HG03103 (cell line): Measurements from ENCODE around the gene GABRP.

ENCODE experiments used
- ATAC-seq: cut with Tn5 transposase; IDR thresholded peaks from one replicate; pipeline ENCODE4 v1.9.1; 2021; ENCODE audit warnings: low read depth; ENCODE audit not compliant: unreplicated experiment

The GABRP gene

GRCh38 chr5:170783498-170784247 is at the start of gene GABRP:
GABRP (plus strand) TSS chr5:170783725; CDS start chr5:170788616, 4,891 bp downstream.
- no peak for ATAC-seq

GRCh38 chr5:170736966-170737365 is 46.6 kb upstream of the GABRP start:
- ATAC-seq: no peak

- no peak for ATAC-seq
These were observed 45.9 kb upstream of the GABRP start for GRCh38 chr5:170737591-170737990.

GRCh38 chr5:170738840-170739239 is 44.7 kb upstream of the GABRP start:
- ATAC-seq: no peak

GRCh38 chr5:170739446-170739845 is 44.1 kb upstream of the GABRP start:
- ATAC-seq: no peak

- ATAC-seq: no peak
These were observed 42.8 kb upstream of the GABRP start for GRCh38 chr5:170740551-170741205.

GRCh38 chr5:170741801-170742200 is 41.7 kb upstream of the GABRP start:
- no peak for ATAC-seq

- ATAC-seq: no peak
These were observed 39.7 kb upstream of the GABRP start for GRCh38 chr5:170743876-170744212.

GRCh38 chr5:170745481-170746071 is 37.9 kb upstream of the GABRP start:
- ATAC-seq: no peak

- no peak for ATAC-seq
These were observed 37.2 kb upstream of the GABRP start for GRCh38 chr5:170746075-170746960.

GRCh38 chr5:170746961-170747340 is 36.6 kb upstream of the GABRP start:
- no peak for ATAC-seq

GRCh38 chr5:170747357-170747756 is 36.2 kb upstream of the GABRP start:
- no peak for ATAC-seq

GRCh38 chr5:170747851-170748250 is 35.7 kb upstream of the GABRP start:
- no peak for ATAC-seq

- no peak for ATAC-seq
These were observed 34.5 kb upstream of the GABRP start for GRCh38 chr5:170748951-170749471.

- ATAC-seq: no peak
These were observed 33.6 kb upstream of the GABRP start for GRCh38 chr5:170749911-170750431.

- ATAC-seq: no peak
These were observed 32.7 kb upstream of the GABRP start for GRCh38 chr5:170750791-170751190.

- ATAC-seq: no peak
These were observed 31.9 kb upstream of the GABRP start for GRCh38 chr5:170751631-170752030.

- ATAC-seq: no peak
These were observed 31.0 kb upstream of the GABRP start for GRCh38 chr5:170752257-170753215.

- no peak for ATAC-seq
These were observed 30.2 kb upstream of the GABRP start for GRCh38 chr5:170753311-170753710.
